T-helper 2 cell (primary cell): ENCODE measurements around the gene MYO1C.
"Not testable (repeated sequence)": the region's sequence is repeated elsewhere in the genome, so short reads cannot be mapped to it uniquely, and the experiment has no call there.

Source experiments
- DNase-seq, 5 experiments: peaks; one replicate each; pipeline versions ENCODE4 v3.0.0 to v3.0.0-alpha.2; 2012 to 2022

Gene MYO1C

DNA sequence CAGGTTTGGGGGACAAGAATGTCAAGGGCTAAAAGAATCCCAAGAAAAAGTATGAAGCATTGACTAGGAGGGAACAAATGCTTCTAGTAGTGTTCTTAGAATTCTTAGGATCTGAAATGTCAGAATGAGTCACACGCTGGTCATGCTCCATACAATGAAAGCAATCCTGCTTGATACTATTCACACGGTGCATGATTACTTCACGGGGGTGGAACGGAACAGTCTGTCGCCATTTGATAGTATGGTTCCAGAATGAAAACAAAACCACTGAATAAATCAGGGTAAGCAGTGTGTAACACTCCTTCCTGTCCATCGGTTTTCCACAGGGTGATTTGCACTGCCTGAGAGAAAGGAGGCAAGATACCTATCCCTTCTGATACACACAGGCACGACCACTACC, 69.6 kb downstream of the MYO1C start:
- no peak for DNase-seq

DNA sequence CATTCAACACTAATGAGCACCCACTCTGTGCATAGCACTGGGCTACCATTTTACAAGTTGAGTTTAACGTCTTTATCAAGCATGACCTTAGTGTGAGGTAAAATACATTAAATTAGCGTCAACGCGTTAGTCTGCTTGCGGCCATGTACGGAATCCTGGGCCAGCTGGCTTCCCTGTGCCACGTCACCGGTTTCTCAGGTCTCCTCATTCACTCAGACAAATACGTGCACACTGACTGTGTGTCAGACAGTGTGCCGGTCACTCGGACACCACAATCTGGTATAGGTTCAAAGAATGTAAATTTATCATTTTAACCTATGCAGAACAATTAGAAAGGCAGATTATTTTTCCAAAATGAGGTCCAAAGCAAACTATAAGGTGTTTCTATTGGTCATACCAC, 71.0 kb downstream of the MYO1C start:
- no peak for DNase-seq

DNA sequence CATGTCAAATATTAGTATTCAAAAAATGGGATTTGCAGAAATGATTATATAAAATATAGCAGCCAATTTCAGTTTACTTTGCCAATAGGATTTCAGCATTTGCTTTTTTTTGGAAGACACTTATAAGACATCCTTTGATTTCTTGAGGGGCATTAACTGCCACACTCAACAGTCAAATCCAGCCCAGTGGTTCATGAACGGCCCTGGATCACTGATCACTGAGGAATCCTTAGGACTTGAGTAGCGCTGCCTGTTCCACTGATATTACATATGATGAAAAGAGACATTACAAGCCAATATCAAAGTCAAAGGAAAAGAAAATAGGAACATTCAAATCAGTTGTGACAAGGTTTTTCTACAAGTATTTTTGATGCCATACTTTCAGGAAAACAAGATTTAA, 71.5 kb downstream of the MYO1C start:
- no peak for DNase-seq

DNA sequence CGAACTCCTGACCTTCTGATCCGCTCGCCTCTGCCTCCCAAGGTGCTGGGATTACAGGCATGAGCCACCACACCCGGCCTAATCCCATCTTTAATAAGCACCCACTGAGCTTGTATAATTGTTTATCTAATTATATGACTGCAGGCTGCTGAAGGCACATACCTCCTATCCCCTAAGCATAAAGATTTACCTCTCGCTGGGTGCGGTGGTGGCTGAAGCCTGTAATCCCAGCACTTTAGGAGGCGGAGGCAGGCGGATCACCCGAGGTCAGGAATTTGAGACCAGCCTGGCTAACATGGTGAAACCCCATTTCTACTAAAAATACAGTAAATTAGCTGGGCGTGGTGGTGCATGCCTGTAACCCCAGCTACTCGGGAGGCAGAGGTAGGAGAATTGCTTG, 72.3 kb downstream of the MYO1C start:
- no peak for DNase-seq

GRCh38 chr17:1418476-1418875, 74.0 kb downstream of the MYO1C start:
- DNase-seq, result not testable (repeated sequence)

GRCh38 chr17:1416414-1416813, 76.1 kb downstream of the MYO1C start:
- no peak for DNase-seq

GRCh38 chr17:1414634-1415033, 77.9 kb downstream of the MYO1C start:
- no peak for DNase-seq
